Gastrocnemius medialis (tissue), 4 donors: ENCODE results near the gene JAG1. TPM values are rescaled to one million over a fixed set of nuclear protein-coding genes. Genes with fewer than 3 reads are reported as not detected.

Source experiments
- ATAC-seq, 2 donors: fragments of 150-250 bp; one replicate each; pipeline ENCODE4 v1.9.1; 2016
- DNase-seq, 2 donors: peaks; one replicate each; pipeline ENCODE4 v3.0.0-alpha.2; 2019
- H3K27ac ChIP-seq, 4 donors: fragments of 200-600 bp; sonication (generic); 1 replicate in 1 of 4; 2 replicates in 3 of 4; pipeline ENCODE4 v1.5.1; 2016 to 2018; ENCODE audit warnings: mild to moderate bottlenecking in 2 of 4, moderate library complexity in 1 of 4
- H3K27me3 ChIP-seq, 3 donors: fragments of 200-600 bp; sonication (generic) in 2 of 3; 1 replicate in 1 of 3; 2 replicates in 2 of 3; pipeline versions ENCODE4 v1.5.1 to v1.6.0; 2016 to 2019; ENCODE audit warnings: mild to moderate bottlenecking in 1 of 3, moderate library complexity in 1 of 3
- H3K36me3 ChIP-seq, 2 donors: fragments of 200-600 bp; sonication (generic) in 1 of 2; one replicate each; pipeline ENCODE4 v1.5.1; 2017 to 2018
- H3K4me1 ChIP-seq, 2 donors: fragments of 200-600 bp; sonication (generic) in 1 of 2; one replicate each; pipeline ENCODE4 v1.5.1; 2016 to 2017; ENCODE audit warnings: mild to moderate bottlenecking in 2 of 2
- H3K4me3 ChIP-seq, 4 donors: fragments of 200-600 bp; sonication (generic) in 3 of 4; 1 replicate in 1 of 4; 2 replicates in 3 of 4; pipeline ENCODE4 v1.5.1; 2016 to 2019; ENCODE audit warnings: mild to moderate bottlenecking in 2 of 4
- H3K9me3 ChIP-seq, 3 donors: fragments of 200-600 bp; sonication (generic) in 2 of 3; 1 replicate in 1 of 3; 2 replicates in 2 of 3; pipeline ENCODE4 v1.5.1; 2016 to 2019
- POLR2A ChIP-seq, 2 donors: fragments of 450-650 bp; IDR thresholded peaks; one replicate each; pipeline ENCODE4 v1.6.1; 2017; ENCODE audit warnings: antibody characterized with exemption in 2 of 2, mild to moderate bottlenecking in 2 of 2, moderate library complexity in 2 of 2
- in situ Hi-C, 4 donors: fragments of 200-750 bp; cut with MboI; loops; one replicate each; pipeline versions ENCODE4 v1.15.0 to v1.8.0; 2017; ENCODE audit warnings: low sequenced_read_pairs in 4 of 4
- intact Hi-C: fragments of 100-400 bp; cut with DNase I; formaldehyde crosslinking; loops from one replicate; pipeline ENCODE4 v1.15.1; 2023; ENCODE audit warnings: low total_unique reads
- total RNA-seq, 4 donors: library from RNA; depleted of rRNA; stranded (reverse); fragments of >200 nt; gene quantifications; one replicate each; pipeline versions ENCODE4 v1.1.0 to v1.2.3, GENCODE V29; 2016
- TF ChIP-seq, protein P1 (sequence below), 5 experiments: fragments of 450-650 bp in 3 of 5; fragments of 200-600 bp in 2 of 5; sonication (generic) in 2 of 5; IDR thresholded peaks in 4 of 5; conservative IDR thresholded peaks in 1 of 5; 1 replicate in 4 of 5; 2 replicates in 1 of 5; pipeline ENCODE4 v1.5.1; 2016 to 2019; ENCODE audit warnings: antibody characterized with exemption in 5 of 5, mild to moderate bottlenecking in 3 of 5, moderate library complexity in 3 of 5

JAG1 gene
- total RNA-seq, 4 donors from 2014 or later = 10.3 to 19.6 (median 13.2) TPM

DNA sequence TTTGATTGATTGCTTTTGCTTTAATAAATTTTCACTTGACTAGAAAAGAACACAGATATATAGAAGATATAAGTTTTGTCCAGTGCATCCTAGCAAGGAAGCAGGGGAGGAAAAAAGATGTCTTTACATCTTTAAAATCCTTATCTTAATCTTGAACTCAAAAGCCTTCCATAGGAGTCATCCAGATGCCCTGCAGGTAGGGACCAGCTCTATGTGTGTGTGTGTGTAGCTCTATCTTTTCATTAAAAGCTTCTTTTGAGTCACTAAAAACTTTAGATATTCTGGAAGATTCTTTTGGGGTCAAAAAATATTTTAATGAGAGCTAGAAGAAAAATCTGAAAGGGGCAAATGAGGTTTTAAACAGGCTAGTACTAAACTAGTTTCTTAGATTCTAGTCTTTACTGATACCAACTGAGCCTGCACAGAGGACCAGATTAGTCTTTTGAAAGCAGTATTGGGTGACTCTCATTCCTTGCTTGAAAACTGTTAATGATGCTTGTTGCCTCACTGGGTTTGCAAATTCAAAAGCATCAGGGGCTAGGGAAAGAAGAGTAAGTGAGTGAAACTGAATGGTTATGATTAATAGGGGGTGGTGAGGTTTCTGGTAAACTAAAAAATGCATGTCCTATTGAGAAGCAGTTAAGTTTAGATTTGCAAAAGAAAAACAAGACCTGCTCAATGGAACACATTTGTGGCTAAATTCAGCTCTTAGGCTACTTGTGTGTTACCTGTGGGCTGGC lies 40.6 kb upstream of the JAG1 start:
- Histone ChIP-seq H3K27ac (no peak overlapping the region), H3K9me3 (no peaks in the 10 kb centered on the region), H3K4me1 (peaks cover 0 to 11% of the 10 kb centered on the region in 2 donors), H3K4me3 (no peak overlapping the region), H3K27me3 (no peaks in the 10 kb centered on the region), H3K36me3 (no peaks in the 10 kb centered on the region)
- no peak for DNase-seq
- in situ Hi-C loops (no loop called here), intact Hi-C loops (no loop called here)
- TF ChIP-seq, protein P1, sequence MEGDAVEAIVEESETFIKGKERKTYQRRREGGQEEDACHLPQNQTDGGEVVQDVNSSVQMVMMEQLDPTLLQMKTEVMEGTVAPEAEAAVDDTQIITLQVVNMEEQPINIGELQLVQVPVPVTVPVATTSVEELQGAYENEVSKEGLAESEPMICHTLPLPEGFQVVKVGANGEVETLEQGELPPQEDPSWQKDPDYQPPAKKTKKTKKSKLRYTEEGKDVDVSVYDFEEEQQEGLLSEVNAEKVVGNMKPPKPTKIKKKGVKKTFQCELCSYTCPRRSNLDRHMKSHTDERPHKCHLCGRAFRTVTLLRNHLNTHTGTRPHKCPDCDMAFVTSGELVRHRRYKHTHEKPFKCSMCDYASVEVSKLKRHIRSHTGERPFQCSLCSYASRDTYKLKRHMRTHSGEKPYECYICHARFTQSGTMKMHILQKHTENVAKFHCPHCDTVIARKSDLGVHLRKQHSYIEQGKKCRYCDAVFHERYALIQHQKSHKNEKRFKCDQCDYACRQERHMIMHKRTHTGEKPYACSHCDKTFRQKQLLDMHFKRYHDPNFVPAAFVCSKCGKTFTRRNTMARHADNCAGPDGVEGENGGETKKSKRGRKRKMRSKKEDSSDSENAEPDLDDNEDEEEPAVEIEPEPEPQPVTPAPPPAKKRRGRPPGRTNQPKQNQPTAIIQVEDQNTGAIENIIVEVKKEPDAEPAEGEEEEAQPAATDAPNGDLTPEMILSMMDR (IDR thresholded peaks at IDR 0.05 in 4 of 5, conservative IDR thresholded peaks at IDR 0.05 in 1 of 5) = no peak
- TF ChIP-seq POLR2A (IDR thresholded peaks at IDR 0.05) = no peak
- no peak for ATAC-seq

GRCh38 chr20:10713161-10713560 lies 39.4 kb upstream of the JAG1 start:
- DNase-seq (no peak), ATAC-seq (no peak)
- H3K4me1 ChIP-seq = peaks cover 0 to 11% of the 10 kb centered on the region in 2 donors
- no peak overlapping the region for H3K27ac ChIP-seq
- no peak overlapping the region for H3K4me3 ChIP-seq
- intact Hi-C loops = no loop called here
- H3K9me3 ChIP-seq = no peaks in the 10 kb centered on the region
- no peaks in the 10 kb centered on the region for H3K36me3 ChIP-seq
- TF ChIP-seq, protein P1 (IDR thresholded peaks at IDR 0.05 in 4 of 5, conservative IDR thresholded peaks at IDR 0.05 in 1 of 5) = no peak
- TF ChIP-seq POLR2A (IDR thresholded peaks at IDR 0.05) = no peak
- no peaks in the 10 kb centered on the region for H3K27me3 ChIP-seq
- in situ Hi-C loops = no loop called here

DNA sequence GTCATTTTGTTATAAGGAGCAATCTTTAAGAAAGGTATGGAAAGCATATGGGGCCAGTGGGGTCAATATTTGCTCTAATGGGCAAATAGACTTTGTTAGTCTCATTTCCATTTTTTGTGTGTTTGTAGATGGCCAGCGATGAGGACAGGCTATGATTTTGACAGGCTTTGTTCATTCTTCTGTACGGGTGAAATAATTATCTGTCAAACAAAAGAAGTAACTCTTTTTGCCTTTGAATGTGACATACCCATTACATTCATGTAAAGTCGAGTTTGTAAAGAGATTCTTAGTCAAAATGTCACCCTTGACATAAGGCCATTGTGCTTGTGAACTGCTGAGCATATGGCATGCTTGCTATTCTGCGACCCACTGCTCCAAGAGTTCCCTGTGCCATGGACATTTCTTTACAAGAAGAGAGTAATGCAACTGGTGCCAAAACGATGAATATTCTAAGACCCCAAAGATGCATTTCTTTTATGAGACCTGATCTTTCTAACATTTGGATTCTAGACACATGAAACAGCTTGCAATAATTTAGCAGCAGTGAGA lies 38.2 kb upstream of the JAG1 start:
- no peak for ATAC-seq
- Histone ChIP-seq H3K4me1 (peaks cover 0 to 10% of the 10 kb centered on the region in 2 donors), H3K9me3 (no peaks in the 10 kb centered on the region), H3K27ac (no peak overlapping the region), H3K36me3 (no peaks in the 10 kb centered on the region), H3K4me3 (no peak overlapping the region), H3K27me3 (no peaks in the 10 kb centered on the region)
- intact Hi-C loops (no loop called here), in situ Hi-C loops (no loop called here)
- DNase-seq = no peak
- TF ChIP-seq POLR2A (IDR thresholded peaks at IDR 0.05) = no peak
- TF ChIP-seq, protein P1 (IDR thresholded peaks at IDR 0.05 in 4 of 5, conservative IDR thresholded peaks at IDR 0.05 in 1 of 5) = no peak

DNA sequence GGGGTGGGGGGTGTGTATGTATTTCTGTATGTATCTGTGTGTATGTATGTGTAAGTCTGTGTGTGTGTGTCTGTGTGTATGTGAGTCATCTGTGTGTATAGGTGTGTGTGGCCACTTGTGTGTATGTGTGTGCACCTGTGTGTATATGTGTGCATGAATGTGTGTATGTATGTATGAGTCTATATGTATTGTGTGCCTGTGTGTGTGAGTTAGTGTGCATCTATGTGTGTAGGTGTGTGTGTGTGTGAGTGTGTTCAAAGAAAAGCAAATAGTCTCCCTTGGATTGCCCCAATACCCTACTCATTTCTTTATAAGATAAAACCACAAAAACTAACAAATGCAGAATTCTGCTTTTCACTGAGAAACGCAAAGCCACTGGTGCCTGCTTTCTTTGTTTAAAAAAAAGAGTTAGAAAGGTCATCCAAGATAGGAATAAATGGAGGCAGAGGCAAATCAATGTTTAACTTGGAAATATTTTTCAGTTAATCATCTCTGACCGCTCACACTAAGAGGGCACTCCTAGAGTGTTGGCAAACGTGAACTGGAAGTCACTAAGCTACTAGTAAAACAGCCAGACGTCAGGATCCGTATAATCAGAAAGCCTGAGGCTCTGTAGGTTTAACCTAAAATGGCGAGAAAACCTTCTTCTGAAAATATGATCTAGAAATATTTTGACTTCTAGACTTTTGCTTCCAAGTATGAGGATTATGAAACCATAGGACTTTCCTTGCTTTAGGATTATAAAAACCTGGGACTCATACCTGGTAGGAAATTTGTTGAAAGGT lies 37.4 kb upstream of the JAG1 start:
- Histone ChIP-seq H3K9me3 (no peaks in the 10 kb centered on the region), H3K27me3 (no peaks in the 10 kb centered on the region), H3K36me3 (no peaks in the 10 kb centered on the region), H3K27ac (no peak overlapping the region), H3K4me3 (no peak overlapping the region), H3K4me1 (peaks cover 0 to 2% of the 10 kb centered on the region in 2 donors)
- in situ Hi-C loops = no loop called here
- no peak for TF ChIP-seq POLR2A (IDR thresholded peaks at IDR 0.05)
- TF ChIP-seq, protein P1 (IDR thresholded peaks at IDR 0.05 in 4 of 5, conservative IDR thresholded peaks at IDR 0.05 in 1 of 5) = no peak
- intact Hi-C loops = no loop called here
- ATAC-seq (no peak), DNase-seq (no peak)
